Measurements from ENCODE around the gene GRIN2A. TPM values are rescaled to one million over a fixed set of nuclear protein-coding genes. Genes with fewer than 3 reads are reported as not detected.

GRIN2A gene
- total and polyA plus RNA-seq, 2 of the 8 experiments (the other 6 are each of a cell fraction or from before 2014, with no cell fraction given): 0.18 to 1.8 TPM

- no peak for TF ChIP-seq SIN3A (conservative IDR thresholded peaks at IDR 0.05 in 1 of 2, IDR thresholded peaks at IDR 0.05 in 1 of 2; ENCODE audit: low read depth in 1 of 2, low read length in 2 of 2)
- TF ChIP-seq EP300 (IDR thresholded peaks at IDR 0.05; ENCODE audit: borderline replicate concordance in 1 of 2, low read depth in 2 of 2, low read length in 2 of 2): no peak
- no peak for TF ChIP-seq CBX8 (IDR thresholded peaks at IDR 0.05; ENCODE audit: borderline replicate concordance, low read depth, low read length)
- no peak for TF ChIP-seq HDAC2 (IDR thresholded peaks at IDR 0.05; ENCODE audit: borderline replicate concordance in 1 of 2, low read depth in 2 of 2, low read length in 2 of 2)
- TF ChIP-seq JUND (IDR thresholded peaks at IDR 0.05; ENCODE audit: low read length): no peak
- TF ChIP-seq SP4 (IDR thresholded peaks at IDR 0.05; ENCODE audit: low read length): no peak
- TF ChIP-seq, protein P1, sequence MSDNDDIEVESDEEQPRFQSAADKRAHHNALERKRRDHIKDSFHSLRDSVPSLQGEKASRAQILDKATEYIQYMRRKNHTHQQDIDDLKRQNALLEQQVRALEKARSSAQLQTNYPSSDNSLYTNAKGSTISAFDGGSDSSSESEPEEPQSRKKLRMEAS (IDR thresholded peaks at IDR 0.05): no peak
- TF ChIP-seq RFX5 (IDR thresholded peaks at IDR 0.05; ENCODE audit: borderline replicate concordance, low read depth, low read length): no peak
- no peak for TF ChIP-seq MAFK (IDR thresholded peaks at IDR 0.05; ENCODE audit: low read depth, low read length)
These were observed 249.1 kb downstream of the GRIN2A start (continued) for GRCh38 chr16:9932919-9933653.
